Common myeloid progenitor, CD34-positive (primary cell): ENCODE data around the gene LMF1.

ENCODE experiments used
- CTCF ChIA-PET: fragments of 350-600 bp; sonication (Branson Sonifier 250); formaldehyde crosslinking; loops from one replicate; lab custom pipeline; 2021; ENCODE audit warnings: antibody characterized with exemption; lab: Charles Lee
- POLR2A ChIA-PET: fragments of 350-600 bp; sonication (Branson Sonifier 250); formaldehyde crosslinking; loops from one replicate; lab custom pipeline; 2021; ENCODE audit warnings: antibody characterized with exemption; lab: Charles Lee
- DNase-seq, 3 donors: peaks; one replicate each; pipeline versions ENCODE4 v3.0.0 to v3.0.0-alpha.2; 2013
- H3K27ac ChIP-seq, 2 experiments: 1 replicate in 1 of 2; 2 replicates in 1 of 2; pipeline ENCODE4 v1.7.0; 2013; ENCODE audit warnings: inconsistent platforms in 2 of 2, low read length in 2 of 2, mild to moderate bottlenecking in 2 of 2, low read depth in 1 of 2, moderate library complexity in 1 of 2; ENCODE audit not compliant: severe bottlenecking in 2 of 2, insufficient read depth in 1 of 2, poor library complexity in 1 of 2
- H3K27me3 ChIP-seq, 5 experiments: replicated peaks in 2 of 5; 1 replicate in 3 of 5; 2 replicates in 2 of 5; pipeline versions ENCODE4 v1.6.1 to v1.7.0; 2013; ENCODE audit warnings: low read length in 4 of 5, mild to moderate bottlenecking in 2 of 5, moderate library complexity in 2 of 5, inconsistent platforms in 1 of 5; ENCODE audit not compliant: insufficient read depth in 5 of 5, control insufficient read depth in 4 of 5
- H3K36me3 ChIP-seq, 4 experiments: 1 replicate in 2 of 4; 2 replicates in 2 of 4; pipeline versions ENCODE4 v1.6.1 to v1.7.0; 2013; ENCODE audit warnings: low read length in 3 of 4, control low read depth in 1 of 4, mild to moderate bottlenecking in 1 of 4; ENCODE audit not compliant: control insufficient read depth in 4 of 4, insufficient read depth in 4 of 4
- H3K4me1 ChIP-seq, 4 experiments: 1 replicate in 3 of 4; 2 replicates in 1 of 4; pipeline versions ENCODE4 v1.6.1 to v1.7.1; 2013; ENCODE audit warnings: low read length in 3 of 4, mild to moderate bottlenecking in 3 of 4, control low read depth in 1 of 4, inconsistent platforms in 1 of 4, moderate library complexity in 1 of 4; ENCODE audit not compliant: control insufficient read depth in 4 of 4, insufficient read depth in 4 of 4; ENCODE audit errors: control extremely low read depth in 1 of 4
- H3K4me3 ChIP-seq, 7 experiments: 1 replicate in 4 of 7; 2 replicates in 3 of 7; pipeline versions ENCODE4 v1.5.1 to v1.7.0; 2013; ENCODE audit warnings: mild to moderate bottlenecking in 7 of 7, low read length in 6 of 7, moderate library complexity in 6 of 7, inconsistent platforms in 2 of 7, low read depth in 2 of 7, control low read depth in 1 of 7; ENCODE audit not compliant: insufficient read depth in 4 of 7, control insufficient read depth in 1 of 7; ENCODE audit errors: extremely low read depth in 1 of 7
- H3K9me3 ChIP-seq, 5 experiments: 1 replicate in 4 of 5; 2 replicates in 1 of 5; pipeline versions ENCODE4 v1.6.1 to v1.7.1; 2013; ENCODE audit warnings: low read length in 4 of 5, mild to moderate bottlenecking in 2 of 5, inconsistent platforms in 1 of 5, low read depth in 1 of 5, moderate library complexity in 1 of 5; ENCODE audit not compliant: control insufficient read depth in 4 of 5, insufficient read depth in 2 of 5; ENCODE audit errors: control extremely low read depth in 1 of 5
- WGBS: methylation state at CpG from one replicate; pipeline ENCODE4 v1.1.5; 2013; ENCODE audit not compliant: insufficient coverage; 5-methylcytosine and 5-hydroxymethylcytosine counted together

The LMF1 gene

GRCh38 chr16:1009358-1010150 lies 38.8 kb upstream of the LMF1 start:
- no peak overlapping the region for H3K27ac ChIP-seq
- ChIA-PET CTCF (no interaction called here), POLR2A (interaction anchor here (1.0 kb wide), 1 partner anchor 8 kb away, joined by 3 read pairs; no protein-coding TSS in a partner anchor)
- H3K36me3 ChIP-seq, result no peaks in the 10 kb centered on the region
- no peak for DNase-seq
- peaks cover 0 to 16% (median 12%) of the 10 kb centered on the region in 4 experiments for H3K4me1 ChIP-seq
- WGBS, result 72% methylated on average over 26 of the region's 30 CpGs
- H3K27me3 ChIP-seq, result peaks cover 0 to 44% (median 2%) of the 10 kb centered on the region in 5 experiments
- H3K9me3 ChIP-seq, result no peaks in the 10 kb centered on the region
- no peak overlapping the region for H3K4me3 ChIP-seq

- WGBS, result 95% methylated on average over 10 of the region's 14 CpGs
- H3K4me1 ChIP-seq, result peaks cover 0 to 26% (median 24%) of the 10 kb centered on the region in 4 experiments
- H3K9me3 ChIP-seq, result no peaks in the 10 kb centered on the region
- H3K27ac ChIP-seq, result no peak overlapping the region
- ChIA-PET CTCF (no interaction called here), POLR2A (no interaction called here)
- H3K4me3 ChIP-seq, result no peak overlapping the region
- no peaks in the 10 kb centered on the region for H3K36me3 ChIP-seq
- no peak for DNase-seq
- H3K27me3 ChIP-seq, result peaks cover 0 to 44% (median 2%) of the 10 kb centered on the region in 5 experiments
These were observed 37.3 kb upstream of the LMF1 start for GRCh38 chr16:1008085-1008484.

GRCh38 chr16:1007284-1007850 lies 36.6 kb upstream of the LMF1 start:
- CTCF ChIA-PET, result no interaction called here

GRCh38 chr16:1006781-1007180 lies 36.0 kb upstream of the LMF1 start:
- Histone ChIP-seq H3K4me1 (peaks cover 0 to 26% (median 24%) of the 10 kb centered on the region in 4 experiments), H3K4me3 (no peak overlapping the region), H3K27ac (no peak overlapping the region), H3K36me3 (no peaks in the 10 kb centered on the region), H3K27me3 (peaks cover 0 to 44% (median 2%) of the 10 kb centered on the region in 5 experiments), H3K9me3 (no peaks in the 10 kb centered on the region)
- 96% methylated on average over 25 of the region's 25 CpGs for WGBS
- ChIA-PET CTCF (no interaction called here), POLR2A (no interaction called here)
- DNase-seq, result no peak

More at GRCh38 chr16:1007284-1007850, 36.6 kb upstream of the LMF1 start:
- Histone ChIP-seq H3K27ac (no peak overlapping the region), H3K9me3 (no peaks in the 10 kb centered on the region), H3K4me1 (peaks cover 0 to 26% (median 24%) of the 10 kb centered on the region in 4 experiments), H3K4me3 (no peak overlapping the region), H3K27me3 (peaks cover 0 to 41% (median 2%) of the 10 kb centered on the region in 5 experiments), H3K36me3 (no peaks in the 10 kb centered on the region)
- WGBS, result 89% methylated on average over 14 of the region's 16 CpGs
- DNase-seq, result no peak
- POLR2A ChIA-PET, result no interaction called here

- DNase-seq, result no peak
- H3K27ac ChIP-seq, result no peak overlapping the region
- no peak overlapping the region for H3K4me3 ChIP-seq
- H3K9me3 ChIP-seq, result peaks cover 0 to 3% (median 0%) of the 10 kb centered on the region in 5 experiments
- ChIA-PET CTCF (no interaction called here), POLR2A (no interaction called here)
- 100% methylated on average over 6 of the region's 11 CpGs for WGBS
- H3K36me3 ChIP-seq, result no peaks in the 10 kb centered on the region
- peaks cover 0 to 20% (median 18%) of the 10 kb centered on the region in 4 experiments for H3K4me1 ChIP-seq
- peaks cover 0 to 33% (median 2%) of the 10 kb centered on the region in 5 experiments for H3K27me3 ChIP-seq
These were observed 34.5 kb upstream of the LMF1 start for GRCh38 chr16:1005286-1005685.

GRCh38 chr16:1003391-1004347 lies 32.9 kb upstream of the LMF1 start:
- WGBS, result 70% methylated on average over 34 of the region's 41 CpGs
- Histone ChIP-seq H3K4me1 (peaks cover 0 to 13% (median 10%) of the 10 kb centered on the region in 4 experiments), H3K4me3 (peak overlapping the region in 1 of 7 experiments; percentile 28), H3K9me3 (peaks cover 0 to 3% (median 0%) of the 10 kb centered on the region in 5 experiments), H3K27ac (no peak overlapping the region), H3K36me3 (no peaks in the 10 kb centered on the region), H3K27me3 (peaks cover 0 to 26% (median 2%) of the 10 kb centered on the region in 5 experiments)
- POLR2A ChIA-PET, result no interaction called here
- DNase-seq, result peak; percentile 52 to 67 (median 61)
- CTCF ChIA-PET, result no interaction called here
